Stimulated activated CD8-positive, alpha-beta memory T cell treated with anti-CD3 and anti-CD28 coated beads, Interleukin-4, amount 100 ng/mL, for 24 hours (primary cell): Measurements from ENCODE around the gene ALDH4A1.
A peak's percentile ranks its signal among the peaks of the same experiment; 100 is the strongest.

Experiments
- DNase-seq: peaks from one replicate; pipeline ENCODE4 v3.0.0-alpha.2; 2020; ENCODE audit warnings: low read depth

The ALDH4A1 gene

GRCh38 chr1:18902523-18903290, at the start of gene ALDH4A1:
Gene ALDH4A1, minus strand, starts transcription at chr1:18902555. Its CDS starts 32 bp downstream, at chr1:18902523.
- peak; percentile 88 for DNase-seq

- DNase-seq = peak; percentile 70
Measured at GRCh38 chr1:18951818-18952391, 49.5 kb upstream of the ALDH4A1 start.

- DNase-seq = no peak
Measured at GRCh38 chr1:18951416-18951815, 49.1 kb upstream of the ALDH4A1 start.

- no peak for DNase-seq
Measured at GRCh38 chr1:18950401-18951026, 48.2 kb upstream of the ALDH4A1 start.

- DNase-seq = no peak
Measured at GRCh38 chr1:18949686-18950400, 47.5 kb upstream of the ALDH4A1 start.

GRCh38 chr1:18948913-18949685, 46.7 kb upstream of the ALDH4A1 start:
- no peak for DNase-seq

GRCh38 chr1:18948048-18948912, 45.9 kb upstream of the ALDH4A1 start:
- DNase-seq = peak; percentile 40

GRCh38 chr1:18947570-18947969, 45.2 kb upstream of the ALDH4A1 start:
- DNase-seq = no peak

GRCh38 chr1:18946550-18947381, 44.4 kb upstream of the ALDH4A1 start:
- DNase-seq = no peak

GRCh38 chr1:18945401-18945849, 43.1 kb upstream of the ALDH4A1 start:
- no peak for DNase-seq

GRCh38 chr1:18944810-18945209, 42.5 kb upstream of the ALDH4A1 start:
- DNase-seq = no peak

GRCh38 chr1:18943914-18944572, 41.7 kb upstream of the ALDH4A1 start:
- DNase-seq = no peak

- DNase-seq = no peak
Measured at GRCh38 chr1:18943162-18943561, 40.8 kb upstream of the ALDH4A1 start.

- no peak for DNase-seq
Measured at GRCh38 chr1:18942340-18942739, 40.0 kb upstream of the ALDH4A1 start.

- DNase-seq = no peak
Measured at GRCh38 chr1:18941221-18942141, 39.1 kb upstream of the ALDH4A1 start.

GRCh38 chr1:18940303-18941020, 38.1 kb upstream of the ALDH4A1 start:
- no peak for DNase-seq
